Transverse colon (tissue), 4 donors: ENCODE measurements around the gene NRP1.

ENCODE experiments used
- CTCF ChIP-seq, 5 experiments: fragments of 200-600 bp in 3 of 5; fragments of 450-650 bp in 2 of 5; sonication (generic) in 3 of 5; IDR thresholded peaks; 1 replicate in 2 of 5; 2 replicates in 3 of 5; pipeline ENCODE4 v1.5.1; 2016 to 2017; ENCODE audit warnings: antibody characterized with exemption in 5 of 5, inconsistent platforms in 3 of 5, mild to moderate bottlenecking in 2 of 5, moderate library complexity in 1 of 5
- EP300 ChIP-seq: sonication (generic); formaldehyde crosslinking; IDR thresholded peaks from one replicate; pipeline ENCODE4 v1.6.1; 2017; ENCODE audit warnings: antibody characterized with exemption, low read depth
- POLR2A ChIP-seq: fragments of 450-650 bp; IDR thresholded peaks from one replicate; pipeline ENCODE4 v1.6.1; 2016; ENCODE audit warnings: antibody characterized with exemption, mild to moderate bottlenecking, moderate library complexity
- POLR2AphosphoS5 ChIP-seq, 3 donors: sonication (generic); formaldehyde crosslinking; IDR thresholded peaks; one replicate each; pipeline ENCODE4 v1.6.1; 2016; ENCODE audit warnings: antibody characterized with exemption in 3 of 3

DNA sequence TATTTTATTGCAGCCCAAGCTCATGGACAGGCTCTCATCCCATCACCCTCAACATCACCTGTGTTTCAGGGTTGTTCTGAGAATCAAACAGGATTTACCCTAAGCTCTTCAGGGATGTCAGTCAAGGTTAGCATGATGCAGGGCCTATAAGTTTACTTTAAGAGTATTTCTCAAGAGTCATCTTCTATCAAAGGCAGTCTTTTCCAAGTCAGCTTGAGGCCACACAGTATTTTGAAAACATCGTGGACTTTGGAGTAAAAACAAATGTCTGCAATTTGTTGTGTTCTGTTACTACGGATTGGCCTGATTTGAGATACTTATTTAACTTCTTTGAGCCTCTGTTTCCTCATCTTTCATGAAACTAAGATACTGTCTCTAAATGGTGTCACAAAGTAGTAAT, 42.0 kb upstream of the NRP1 start:
- TF ChIP-seq POLR2A (no peak), EP300 (no peak), CTCF (IDR thresholded peaks at IDR 0.05) (no peak), POLR2AphosphoS5 (IDR thresholded peaks at IDR 0.05) (no peak)
